Spleen (tissue), 7 donors: ENCODE measurements around the gene RCAN3.

Source experiments
- POLR2A ChIP-seq, 3 donors: fragments of 450-650 bp; IDR thresholded peaks; one replicate each; pipeline ENCODE4 v1.5.1; 2017; ENCODE audit warnings: antibody characterized with exemption in 3 of 3, mild to moderate bottlenecking in 1 of 3
- TF ChIP-seq, protein P1 (sequence below), 11 experiments: fragments of 200-600 bp in 7 of 11; fragments of 450-650 bp in 4 of 11; sonication (generic) in 4 of 11; IDR thresholded peaks in 8 of 11; conservative IDR thresholded peaks in 3 of 11; 1 replicate in 7 of 11; 2 replicates in 4 of 11; pipeline versions ENCODE4 v1.4.0 to v1.8.0; 2016 to 2021; ENCODE audit warnings: antibody characterized with exemption in 11 of 11, inconsistent platforms in 4 of 11, mild to moderate bottlenecking in 1 of 11
- donor health status: DM: no; HTN: no; CAD: no; lungs with moderate emphysema.
- donor health status: DM: no; HTN: no; CAD: no.
- donor health status: DM: no; HTN: no; CAD: no.

- TF ChIP-seq, protein P1, sequence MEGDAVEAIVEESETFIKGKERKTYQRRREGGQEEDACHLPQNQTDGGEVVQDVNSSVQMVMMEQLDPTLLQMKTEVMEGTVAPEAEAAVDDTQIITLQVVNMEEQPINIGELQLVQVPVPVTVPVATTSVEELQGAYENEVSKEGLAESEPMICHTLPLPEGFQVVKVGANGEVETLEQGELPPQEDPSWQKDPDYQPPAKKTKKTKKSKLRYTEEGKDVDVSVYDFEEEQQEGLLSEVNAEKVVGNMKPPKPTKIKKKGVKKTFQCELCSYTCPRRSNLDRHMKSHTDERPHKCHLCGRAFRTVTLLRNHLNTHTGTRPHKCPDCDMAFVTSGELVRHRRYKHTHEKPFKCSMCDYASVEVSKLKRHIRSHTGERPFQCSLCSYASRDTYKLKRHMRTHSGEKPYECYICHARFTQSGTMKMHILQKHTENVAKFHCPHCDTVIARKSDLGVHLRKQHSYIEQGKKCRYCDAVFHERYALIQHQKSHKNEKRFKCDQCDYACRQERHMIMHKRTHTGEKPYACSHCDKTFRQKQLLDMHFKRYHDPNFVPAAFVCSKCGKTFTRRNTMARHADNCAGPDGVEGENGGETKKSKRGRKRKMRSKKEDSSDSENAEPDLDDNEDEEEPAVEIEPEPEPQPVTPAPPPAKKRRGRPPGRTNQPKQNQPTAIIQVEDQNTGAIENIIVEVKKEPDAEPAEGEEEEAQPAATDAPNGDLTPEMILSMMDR (IDR thresholded peaks at IDR 0.05 in 8 of 11, conservative IDR thresholded peaks at IDR 0.05 in 3 of 11): no peak
- TF ChIP-seq POLR2A (IDR thresholded peaks at IDR 0.05): no peak
These were observed 43.0 kb downstream of the RCAN3 start for GRCh38 chr1:24545662-24546061.
